GM19193 (cell line): ENCODE data around the gene FAM13B.

ENCODE experiments used
- POLR2A ChIP-seq: IDR thresholded peaks from 4 replicates; pipeline ENCODE4 v1.6.1; 2011; ENCODE audit not compliant: insufficient read depth, insufficient read length; ENCODE audit errors: extremely low read depth

FAM13B gene

DNA sequence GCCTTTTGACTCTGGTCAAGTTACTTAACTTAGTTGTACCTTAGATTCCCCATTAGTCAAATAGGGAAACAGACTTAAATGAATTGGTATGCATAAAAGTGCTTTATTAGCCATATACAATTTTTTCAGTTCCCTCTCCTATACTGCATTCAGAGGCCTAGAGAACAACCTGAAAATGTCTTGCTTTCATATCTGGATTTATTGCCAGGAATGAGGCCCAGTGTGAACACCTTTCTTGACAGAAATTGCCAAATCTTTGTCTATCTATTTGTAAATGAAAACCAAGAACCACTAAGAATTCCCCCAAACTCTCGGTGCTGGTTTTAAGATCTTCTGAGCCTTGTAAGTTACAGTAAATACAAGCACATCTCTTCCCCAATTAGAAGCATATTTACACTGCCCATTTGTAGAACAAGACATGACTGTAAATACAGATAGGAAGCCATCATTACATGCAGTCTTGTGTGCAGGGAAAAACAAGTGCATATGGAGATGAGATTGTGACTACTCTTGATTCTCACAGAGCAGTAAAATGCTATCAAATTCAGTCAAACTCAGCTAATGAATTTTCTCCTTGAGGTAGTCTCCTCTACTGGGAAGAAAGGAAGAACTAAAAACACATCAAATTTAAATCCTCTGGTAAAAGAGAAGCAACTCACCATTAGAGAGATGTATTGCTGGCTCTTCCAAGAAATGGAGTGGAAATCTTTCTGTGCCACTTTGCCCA, 5.2 kb upstream of the FAM13B start:
- TF ChIP-seq POLR2A, result no peak

DNA sequence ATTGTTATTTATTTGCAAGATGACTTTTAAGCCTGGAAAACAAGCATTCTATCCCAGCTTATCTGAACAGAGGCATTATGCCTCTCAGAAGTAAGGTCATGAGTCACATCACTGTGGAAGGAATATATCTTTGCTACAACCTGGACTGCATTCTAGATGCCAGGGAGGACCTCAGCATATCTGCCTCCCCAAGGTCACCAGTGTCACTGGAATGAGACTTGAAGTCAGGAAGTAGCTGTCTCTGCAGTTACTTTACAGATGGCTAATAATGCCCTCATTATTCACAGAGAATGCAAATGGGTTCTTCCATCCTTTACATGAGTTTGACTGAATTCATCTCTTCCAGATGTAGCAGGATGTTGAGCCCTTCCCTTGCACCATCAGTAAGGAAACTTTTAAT, 4.4 kb upstream of the FAM13B start:
- TF ChIP-seq POLR2A, result no peak

DNA sequence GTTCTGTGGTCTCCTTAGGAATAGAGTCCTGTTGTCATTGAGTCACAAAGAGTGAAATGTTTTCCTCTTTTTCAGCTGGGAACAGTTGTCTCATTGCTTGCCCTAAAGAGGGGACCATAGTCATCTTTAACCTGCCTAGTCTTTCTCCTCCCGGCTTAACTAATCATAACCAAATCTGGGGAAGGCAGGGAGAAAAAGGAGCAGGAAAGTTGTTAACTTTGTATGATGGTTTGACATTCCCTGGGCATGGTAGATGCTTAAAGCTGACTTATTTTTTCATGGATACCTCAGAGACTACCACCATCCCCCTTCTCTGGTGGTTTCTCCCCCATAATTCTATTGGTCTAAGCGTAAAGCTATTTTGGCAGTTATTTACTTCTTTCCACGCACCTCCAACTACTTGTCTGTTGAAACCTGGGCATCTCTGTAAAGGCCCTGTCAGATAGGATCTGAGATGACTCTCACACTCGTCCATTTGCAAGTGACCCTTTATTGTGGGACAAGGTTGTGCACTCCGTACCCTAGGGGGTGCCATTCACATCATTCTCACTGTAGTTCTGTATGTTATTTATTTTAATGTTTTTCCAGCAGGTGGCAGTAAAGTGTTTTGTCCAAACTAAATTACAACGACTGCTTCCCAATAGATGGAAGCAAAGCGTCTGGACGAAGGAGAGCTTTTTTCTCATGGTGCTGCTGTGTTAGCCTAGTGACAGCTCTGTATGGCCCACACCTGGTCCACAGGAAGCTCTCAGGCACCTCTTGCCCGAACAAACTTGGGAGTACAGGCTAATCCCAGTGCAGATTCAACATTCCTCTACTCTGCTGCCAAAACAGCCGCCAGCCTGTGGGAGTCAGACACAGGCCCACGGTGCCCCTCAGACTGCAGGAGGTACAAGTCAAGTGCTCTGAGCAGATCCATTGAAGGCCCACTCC, 3.0 kb upstream of the FAM13B start:
- TF ChIP-seq POLR2A, result no peak

DNA sequence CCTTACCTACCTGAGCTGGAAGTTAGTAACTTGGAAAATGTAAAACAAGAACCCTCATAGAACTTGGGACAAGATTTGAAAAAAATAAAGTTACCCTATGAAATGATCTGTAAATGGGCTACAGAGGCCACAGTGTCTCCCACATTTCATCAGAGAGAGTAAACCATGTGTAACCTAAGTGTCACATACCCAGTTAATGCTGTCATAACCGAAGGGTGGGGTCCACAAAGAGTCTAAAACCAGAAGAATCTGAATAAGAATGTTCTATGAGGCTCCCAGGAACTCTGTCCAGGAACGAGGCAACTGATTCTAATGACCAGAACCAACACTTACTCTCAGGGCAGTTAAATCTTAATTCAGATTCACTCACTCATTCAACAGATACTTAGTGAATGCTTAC, 1.0 kb upstream of the FAM13B start:
- TF ChIP-seq POLR2A, result no peak

DNA sequence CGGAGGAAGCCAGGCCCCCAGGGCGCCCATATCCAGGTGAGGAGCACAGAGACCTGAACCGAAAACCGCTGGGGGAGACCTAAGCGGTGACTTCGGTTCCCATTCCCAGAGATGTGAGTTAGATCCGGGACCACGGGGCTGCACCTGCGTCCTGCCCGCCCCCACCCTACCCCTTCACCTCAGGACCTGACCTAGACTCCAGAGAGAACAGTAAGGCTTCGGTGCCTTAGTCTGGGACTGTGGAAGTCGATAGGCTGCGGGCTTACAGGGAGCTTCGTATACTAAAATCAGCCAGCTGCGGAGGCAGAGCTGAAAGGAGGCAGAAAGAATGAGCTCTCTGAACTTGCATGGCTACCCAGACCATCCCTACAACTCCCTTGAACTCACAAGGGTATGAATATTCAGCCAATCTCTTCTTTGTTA, 518 bp upstream of the FAM13B start:
- TF ChIP-seq POLR2A, result no peak

DNA sequence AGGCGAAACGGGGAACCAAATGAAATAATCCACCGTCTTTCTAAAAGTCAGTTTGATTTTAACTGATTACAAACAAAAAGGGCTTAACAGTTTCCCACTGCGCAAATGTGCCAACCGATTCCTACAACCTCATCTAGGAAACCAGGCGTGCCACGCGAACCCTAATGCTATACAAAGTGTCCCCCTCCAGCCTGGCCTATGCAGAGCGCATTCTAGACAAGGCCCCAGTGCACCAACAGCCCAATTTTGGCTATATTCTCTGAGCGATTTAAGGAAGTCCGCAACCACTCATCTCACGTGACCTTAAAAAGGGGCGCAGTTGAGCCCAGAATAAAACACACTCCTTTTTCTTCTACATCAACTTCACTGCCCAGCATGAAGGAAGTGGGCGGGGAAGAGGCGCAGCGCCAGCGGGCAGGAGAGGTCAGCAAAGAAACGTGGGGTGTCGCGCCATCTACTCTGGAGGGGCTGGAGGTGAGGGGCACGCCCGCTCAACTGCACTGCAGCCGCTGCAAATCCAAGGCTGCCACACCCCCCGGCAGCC, 779 bp downstream of the FAM13B start:
- no peak for TF ChIP-seq POLR2A

DNA sequence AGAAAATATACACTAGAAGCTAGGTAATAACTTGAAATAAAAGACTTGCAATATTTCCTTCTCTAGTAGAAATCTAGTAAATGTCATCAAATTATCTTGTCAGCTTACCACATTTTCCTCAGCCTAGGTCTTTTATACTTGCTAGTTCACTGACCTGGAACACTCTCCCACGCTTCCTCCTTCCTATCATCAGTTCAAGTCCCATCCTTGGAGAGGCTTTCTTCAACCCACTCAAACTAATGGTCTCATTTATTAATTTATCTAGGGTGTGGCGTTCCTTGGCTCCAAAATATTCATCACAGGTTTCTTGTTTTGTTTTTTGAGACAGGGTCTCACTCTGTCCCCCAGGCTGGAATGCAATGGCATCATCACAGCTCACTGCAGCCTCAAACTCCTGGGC, 2.9 kb downstream of the FAM13B start:
- no peak for TF ChIP-seq POLR2A

DNA sequence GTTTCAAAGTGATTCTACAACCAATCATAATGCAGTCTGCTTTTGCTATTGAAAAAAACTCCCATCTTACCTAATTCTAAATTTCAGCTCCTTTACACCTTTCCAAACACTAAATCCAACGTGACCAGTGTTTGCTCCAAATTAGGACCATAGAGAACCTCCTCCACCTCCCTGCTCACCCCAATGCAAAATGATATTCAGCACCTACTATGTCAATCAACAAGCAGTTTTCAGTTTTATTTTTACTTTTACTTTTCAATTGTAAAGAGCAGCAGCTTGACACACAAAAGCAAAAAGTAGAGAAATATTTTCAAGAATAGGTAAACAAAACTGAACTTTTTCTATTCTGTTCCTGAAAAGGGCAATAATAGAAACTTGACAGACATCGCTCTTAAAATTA, 3.4 kb downstream of the FAM13B start:
- no peak for TF ChIP-seq POLR2A

DNA sequence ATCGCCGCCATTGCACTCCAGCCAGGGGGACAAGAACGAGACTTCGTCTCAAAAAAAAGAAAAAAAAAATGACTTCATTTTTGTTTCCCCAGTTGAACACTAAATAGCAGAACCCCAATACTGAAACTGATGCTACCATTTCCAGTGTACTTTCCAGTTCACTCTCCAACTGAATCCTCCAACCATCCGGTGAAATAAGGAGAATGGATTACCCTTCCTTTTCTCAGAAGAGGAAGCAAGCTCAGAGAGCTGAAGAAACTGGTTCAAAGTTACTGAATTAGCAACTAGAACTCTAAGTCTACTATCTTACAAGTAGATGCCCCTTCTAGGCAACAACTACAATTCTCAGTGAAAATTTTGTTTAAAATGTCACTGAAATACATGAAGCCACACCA, 3.9 kb downstream of the FAM13B start:
- TF ChIP-seq POLR2A, result no peak

DNA sequence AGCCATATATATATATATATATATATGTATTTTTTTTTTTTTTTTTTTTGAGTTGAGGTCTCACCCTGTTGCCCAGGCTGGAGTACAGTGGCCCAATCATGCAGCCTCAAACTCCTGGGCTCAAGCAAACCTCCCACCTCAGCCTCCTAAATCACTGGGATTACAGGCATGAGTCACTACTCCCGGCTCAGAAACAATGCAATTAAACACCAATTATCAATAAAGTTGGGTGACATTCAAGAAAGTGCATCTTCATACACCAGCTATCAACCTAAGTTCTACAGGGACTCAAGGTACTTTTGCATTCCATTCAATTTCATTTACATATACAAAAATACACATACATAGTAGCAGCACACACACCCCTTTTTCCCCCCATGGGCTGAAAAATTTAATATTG, 7.6 kb downstream of the FAM13B start:
- TF ChIP-seq POLR2A, result no peak

DNA sequence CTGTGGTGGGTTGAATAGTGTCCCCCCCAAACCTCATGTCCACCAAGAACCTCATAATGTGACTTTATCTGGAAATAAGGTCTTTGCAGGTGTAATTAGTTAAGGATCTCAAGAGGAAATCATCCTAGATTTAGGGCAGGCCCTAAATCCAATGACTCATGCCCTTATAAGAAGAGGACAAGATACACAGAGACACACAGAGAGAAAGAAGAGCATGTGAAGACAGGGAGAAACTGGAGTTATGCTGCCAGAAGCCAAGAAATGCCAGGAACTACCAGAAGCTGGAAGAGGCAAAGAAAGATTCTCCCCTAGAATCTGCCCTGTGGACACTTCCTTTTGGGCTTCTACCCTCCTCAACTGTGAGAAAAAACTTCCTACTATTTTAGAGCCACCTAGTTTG, 8.8 kb downstream of the FAM13B start:
- no peak for TF ChIP-seq POLR2A

DNA sequence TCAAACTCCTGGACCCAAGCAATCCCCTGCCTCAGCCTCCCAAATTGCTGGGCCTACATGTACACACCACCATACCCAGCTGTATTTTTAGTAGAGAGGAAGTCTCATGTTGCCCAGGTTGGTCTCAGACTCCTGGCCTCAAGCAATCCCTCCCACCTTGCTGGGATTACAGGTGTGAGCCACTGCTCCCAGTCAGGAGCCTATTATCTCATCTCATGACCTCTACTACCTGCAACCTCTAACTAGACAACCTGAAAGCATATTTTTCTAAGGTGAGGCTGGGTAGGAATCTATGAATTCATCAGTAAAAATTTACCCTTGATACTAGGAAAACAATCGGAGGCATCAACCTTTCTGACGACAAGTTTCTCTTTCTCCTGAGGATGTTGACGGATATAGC, 10.0 kb downstream of the FAM13B start:
- TF ChIP-seq POLR2A, result no peak

DNA sequence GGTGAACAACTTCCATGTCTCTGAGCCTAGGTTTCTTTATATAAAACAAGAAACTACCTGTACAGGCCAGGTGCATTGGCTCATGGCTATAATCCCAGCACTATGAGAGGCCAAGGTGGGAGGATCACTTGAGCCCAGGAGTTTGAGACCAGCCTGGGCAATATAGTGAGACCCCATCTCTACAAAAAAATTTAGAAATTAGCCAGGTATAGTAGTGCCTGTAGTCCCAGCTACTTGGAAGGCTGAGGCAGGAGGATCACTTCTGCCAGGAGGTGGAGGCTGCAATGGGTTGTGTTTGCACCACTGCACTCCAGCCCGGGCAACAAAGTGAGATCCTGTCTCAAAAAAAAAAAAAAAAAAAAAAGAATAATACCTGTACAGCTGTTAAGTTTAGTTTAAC, 11.1 kb downstream of the FAM13B start:
- TF ChIP-seq POLR2A, result no peak

DNA sequence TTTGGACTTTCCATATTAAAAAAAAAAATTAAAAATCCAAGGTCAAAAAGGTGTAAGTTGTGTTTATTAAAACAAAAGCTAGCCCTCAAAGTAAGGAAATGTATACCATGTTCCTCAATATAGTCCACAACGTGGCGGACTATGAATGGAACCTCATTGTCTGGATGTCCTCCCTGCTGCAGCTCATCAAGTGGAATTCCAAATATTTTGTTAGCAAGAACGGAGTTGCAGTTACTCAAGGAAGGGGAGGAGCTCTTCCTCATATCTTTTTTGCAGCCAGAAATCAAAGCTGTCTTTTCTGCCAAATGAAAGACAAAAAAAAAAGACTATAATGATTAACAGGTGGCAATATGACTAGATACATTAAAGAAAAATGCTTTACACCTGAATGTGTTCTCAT, 14.0 kb downstream of the FAM13B start:
- no peak for TF ChIP-seq POLR2A

DNA sequence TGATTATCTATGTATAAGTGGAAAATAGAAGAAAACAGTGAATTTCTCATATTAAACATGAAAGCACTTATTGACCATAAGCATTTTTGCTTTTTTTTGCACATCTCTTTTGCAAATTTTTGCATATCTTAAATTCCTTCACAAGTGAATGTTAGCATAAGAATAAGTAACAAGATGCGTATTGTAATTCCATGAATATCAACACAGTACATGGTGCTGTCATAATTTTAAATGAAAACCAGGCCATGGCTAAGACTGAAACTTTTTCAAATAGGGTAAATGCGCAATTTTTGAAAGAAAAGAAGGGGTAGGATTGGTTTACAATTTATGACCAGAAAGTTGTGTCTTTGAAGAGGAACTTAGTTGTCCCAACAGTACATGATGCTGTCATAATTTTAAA, 17.0 kb downstream of the FAM13B start:
- no peak for TF ChIP-seq POLR2A

DNA sequence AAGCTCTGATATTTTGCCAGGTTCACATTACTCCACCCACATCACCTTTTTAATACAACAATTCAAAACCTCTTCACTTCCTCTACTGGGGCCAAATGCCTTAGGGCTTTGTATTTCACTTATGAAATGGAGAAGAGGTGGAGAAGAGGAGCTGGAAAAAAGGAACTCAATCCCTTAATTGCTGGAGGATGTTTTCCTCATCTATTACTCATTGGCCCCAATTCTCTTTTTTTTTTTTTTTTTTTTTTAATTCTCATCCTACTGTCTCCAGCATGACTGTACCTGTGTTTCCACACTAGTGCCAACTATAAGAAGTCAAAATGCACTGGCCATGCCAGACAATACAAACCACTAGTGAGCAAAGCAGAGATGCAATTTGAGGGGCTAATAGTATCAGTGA, 20.9 kb downstream of the FAM13B start:
- TF ChIP-seq POLR2A, result no peak
